ENCODE data around the gene ZKSCAN3.
A peak's percentile ranks its signal among the peaks of the same experiment; 100 is the strongest.
"Not testable (repeated sequence)": the region's sequence is repeated elsewhere in the genome, so short reads cannot be mapped to it uniquely, and the experiment has no call there.

ZKSCAN3 gene

GRCh38 chr6:28371280-28371679, 21.5 kb downstream of the ZKSCAN3 start:
- DNase-seq (ENCODE audit: insufficient read length, low spot score) = no peak
- no peak for FAIRE-seq

DNA sequence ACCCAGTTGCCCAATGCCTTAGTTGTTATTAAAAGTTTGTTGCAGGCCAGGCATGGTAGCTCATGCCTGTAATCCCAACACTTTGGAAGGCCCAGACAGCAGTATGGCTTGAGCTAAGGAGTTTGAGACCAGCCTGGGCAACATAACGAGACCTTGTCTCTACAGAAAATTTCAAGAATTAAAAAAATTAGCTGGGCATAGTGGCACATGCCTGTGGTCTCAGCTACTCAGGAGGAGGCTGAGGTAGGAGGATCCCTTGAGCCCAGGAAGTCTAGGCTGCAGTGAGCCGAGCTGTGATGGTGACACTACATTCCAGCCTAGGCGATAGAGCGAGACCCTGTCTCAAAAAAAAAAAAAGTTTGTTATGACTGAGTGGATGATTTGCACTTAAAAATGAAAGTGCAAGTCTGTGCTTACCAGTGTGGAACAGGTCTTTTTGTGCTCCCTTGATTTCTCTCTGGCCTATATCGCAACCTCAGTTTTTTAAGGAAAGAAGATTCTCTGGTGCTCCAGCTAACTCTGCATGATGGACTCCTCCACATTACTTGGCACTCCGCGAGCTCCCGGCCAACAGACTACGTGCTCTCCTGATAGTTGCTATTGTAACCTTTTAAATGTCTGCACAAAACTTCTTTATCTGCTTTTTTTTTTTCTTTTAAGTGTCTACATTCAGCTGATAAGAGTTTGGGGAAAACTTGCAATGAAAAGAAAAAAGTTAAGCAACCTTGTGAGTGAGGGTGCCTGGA, 22.1 kb downstream of the ZKSCAN3 start:
- FAIRE-seq (no peak), DNase-seq (ENCODE audit: insufficient read length, low spot score) (no peak)

DNA sequence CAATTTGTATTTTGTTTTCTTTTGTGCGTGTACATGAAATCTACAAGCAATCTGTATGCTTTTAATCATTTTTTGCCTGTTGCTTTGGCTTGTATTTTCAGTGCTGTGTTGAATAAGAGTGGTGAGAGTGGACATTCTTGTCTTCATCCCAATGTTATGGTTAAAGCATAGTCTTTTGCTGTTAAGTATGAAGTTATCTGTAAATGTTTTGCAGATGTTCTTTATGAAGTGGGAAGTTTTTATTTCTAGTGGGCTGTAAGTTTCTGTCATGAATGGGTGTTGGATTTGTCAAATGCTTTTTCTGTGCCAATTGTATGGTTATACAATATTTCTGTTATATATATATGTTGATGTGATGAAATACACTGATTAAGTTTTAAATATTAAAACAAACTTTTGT, 24.2 kb downstream of the ZKSCAN3 start:
- no peak for DNase-seq (ENCODE audit: insufficient read length, low spot score)
- no peak for FAIRE-seq

DNA sequence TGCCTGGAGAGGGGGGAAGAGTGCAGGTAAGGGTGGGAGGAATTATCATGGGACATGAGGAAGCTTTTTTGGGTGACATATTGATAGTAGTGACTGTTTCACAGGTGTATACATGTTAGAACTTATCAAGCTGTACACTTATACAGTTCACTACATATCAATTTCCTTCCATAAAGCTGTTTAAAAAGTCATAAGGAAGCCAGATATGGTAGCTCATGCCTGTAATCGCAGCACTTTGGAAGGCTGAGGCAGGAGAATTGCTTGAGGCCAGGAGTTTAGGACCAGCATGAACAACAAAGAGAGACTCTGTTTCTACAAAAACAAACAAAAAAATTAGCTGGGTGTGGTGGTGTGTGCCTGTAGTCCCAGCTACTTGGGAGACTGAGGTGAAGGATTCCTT, 28.1 kb downstream of the ZKSCAN3 start:
- DNase-seq (ENCODE audit: insufficient read length, low spot score) (no peak), FAIRE-seq (no peak)

GRCh38 chr6:28378644-28379043, 28.9 kb downstream of the ZKSCAN3 start:
- DNase-seq (ENCODE audit: insufficient read length, low spot score) = no peak
- no peak for FAIRE-seq

DNA sequence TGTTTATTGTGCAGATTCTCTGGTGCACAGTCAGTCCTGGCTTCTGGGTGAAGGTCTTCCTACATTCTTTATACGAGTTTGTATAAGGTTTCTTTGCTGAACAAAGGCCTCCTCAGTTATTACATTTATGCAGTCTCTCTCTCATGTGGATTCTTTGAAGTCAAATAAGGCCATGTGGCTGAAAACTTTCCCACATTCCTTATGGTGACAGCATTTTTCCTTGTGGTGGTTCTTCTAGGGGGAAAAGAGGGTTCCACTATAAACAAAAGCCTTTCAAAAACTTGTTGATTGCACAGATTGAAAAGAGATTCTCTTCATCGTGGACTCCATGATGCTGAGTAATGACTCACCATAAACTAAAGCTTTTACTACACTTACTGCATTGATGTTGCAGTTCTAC, 30.6 kb downstream of the ZKSCAN3 start:
- no peak for FAIRE-seq
- DNase-seq (ENCODE audit: insufficient read length, low spot score) = no peak

- peak; percentile 83 for DNase-seq (ENCODE audit: insufficient read length, low spot score)
- FAIRE-seq = peak; percentile 89
These were observed 33.7 kb downstream of the ZKSCAN3 start for GRCh38 chr6:28383235-28384142.

DNA sequence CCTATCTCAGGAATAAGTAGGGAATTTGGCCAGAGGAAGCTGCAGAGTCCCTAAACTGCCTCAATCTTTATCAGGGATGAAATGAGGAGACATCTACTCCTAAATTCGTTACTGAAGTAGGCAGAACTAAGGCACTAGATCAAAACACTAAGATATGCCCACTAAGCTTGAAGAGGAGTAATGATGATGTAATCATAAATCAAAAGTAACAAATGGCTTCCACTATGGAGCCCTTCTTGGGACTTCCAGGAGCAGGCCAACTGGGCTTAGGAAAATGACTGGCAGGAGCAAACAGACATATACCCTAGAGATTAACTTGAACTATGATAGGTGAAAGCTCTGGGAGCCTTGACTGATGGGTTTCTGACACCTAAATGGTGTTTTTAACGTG, 34.4 kb downstream of the ZKSCAN3 start:
- no peak for DNase-seq (ENCODE audit: insufficient read length, low spot score)
- peak; percentile 55 for FAIRE-seq

- no peak for FAIRE-seq
These were observed 40.9 kb downstream of the ZKSCAN3 start for GRCh38 chr6:28390688-28391087.

DNA sequence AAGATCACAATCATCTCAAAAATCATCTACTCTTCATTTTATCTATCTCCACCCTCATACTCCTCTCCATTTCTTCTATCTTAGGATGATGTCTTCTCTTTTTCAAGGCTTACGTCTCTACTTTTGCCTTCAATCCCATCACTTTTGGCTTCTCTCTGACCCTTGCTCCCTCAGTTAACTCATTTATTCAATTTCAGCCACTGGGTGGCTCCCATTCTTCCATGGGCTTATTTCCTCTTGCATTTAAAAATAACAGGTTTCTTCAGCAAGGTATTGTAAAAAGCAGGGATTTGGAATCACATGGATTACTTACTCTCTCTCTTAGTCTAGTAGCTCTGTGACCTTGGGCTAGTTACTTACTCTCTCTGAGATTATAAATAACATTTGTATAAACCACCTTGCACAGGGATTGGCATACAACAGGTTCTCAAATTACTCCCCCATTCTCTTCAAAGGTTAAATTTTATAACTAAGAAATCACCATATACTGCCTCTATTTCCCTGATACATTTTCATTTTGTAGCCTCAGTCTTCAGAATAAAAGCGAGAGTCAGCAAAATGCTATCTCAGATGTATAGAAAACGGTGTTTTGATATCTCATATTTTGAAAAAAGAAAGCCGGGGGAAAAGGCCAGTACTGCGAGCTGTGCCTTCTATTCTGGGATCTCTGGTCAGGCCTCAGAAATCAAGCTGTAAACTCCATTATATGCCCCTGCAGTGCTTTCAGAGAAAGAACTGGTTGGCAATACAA, 44.3 kb downstream of the ZKSCAN3 start:
- DNase-seq (ENCODE audit: insufficient read length, low spot score) = no peak
- no peak for FAIRE-seq

More at GRCh38 chr6:28390688-28391087, 40.9 kb downstream of the ZKSCAN3 start:
- DNase-seq (ENCODE audit: insufficient read length, low spot score) = no peak

DNA sequence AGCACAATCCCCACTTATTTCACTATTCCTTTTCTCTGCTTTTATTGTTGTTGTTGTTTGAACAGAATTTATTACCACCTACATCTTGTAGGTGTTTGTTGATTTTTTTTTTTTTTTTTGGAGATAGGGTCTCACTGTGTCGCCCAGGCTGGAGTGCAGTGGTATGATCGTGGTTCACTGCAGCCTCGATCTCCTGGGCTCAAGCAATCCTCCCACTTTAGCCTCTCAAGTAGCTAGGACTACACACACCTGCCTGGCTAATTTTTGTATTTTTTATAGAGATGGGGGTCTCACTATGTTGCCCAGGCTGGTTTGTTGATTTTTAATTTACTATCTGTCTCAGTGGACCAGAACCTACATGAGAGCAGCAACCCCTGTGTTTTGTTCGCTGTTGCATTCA, 46.2 kb downstream of the ZKSCAN3 start:
- FAIRE-seq = no peak

GRCh38 chr6:28399350-28400121, 49.8 kb downstream of the ZKSCAN3 start, which contains the start of gene ZSCAN12:
ZSCAN12 (minus strand) TSS chr6:28399747; CDS start chr6:28398405, 1,342 bp downstream.
- FAIRE-seq = peak; percentile 63
- DNase-seq (ENCODE audit: insufficient read length, low spot score) = peak; percentile 77

More for the DNA sequence above, 46.2 kb downstream of the ZKSCAN3 start:
- DNase-seq (ENCODE audit: insufficient read length, low spot score) = no peak

DNA sequence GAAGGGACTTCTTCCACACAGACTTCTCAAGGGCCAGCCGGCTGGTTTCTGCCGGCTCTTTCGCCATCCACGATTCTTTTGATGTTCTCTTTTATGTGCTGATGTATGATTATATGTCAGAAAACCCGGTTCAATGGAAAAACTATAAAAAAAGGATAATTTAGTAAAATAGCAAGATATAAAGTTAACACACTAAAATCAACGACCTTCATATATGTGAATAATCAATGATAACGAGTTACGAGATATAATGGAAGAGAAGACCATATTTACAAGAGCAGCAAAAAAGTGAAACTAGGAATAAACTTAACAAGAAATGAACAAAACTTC, 50.3 kb downstream of the ZKSCAN3 start:
- no peak for FAIRE-seq
- DNase-seq (ENCODE audit: insufficient read length, low spot score) = no peak

- FAIRE-seq = no peak
These were observed 51.4 kb downstream of the ZKSCAN3 start for GRCh38 chr6:28401172-28401571.

GRCh38 chr6:28402197-28402596, 52.5 kb downstream of the ZKSCAN3 start:
- FAIRE-seq = no peak
- DNase-seq (ENCODE audit: insufficient read length, low spot score) = no peak

More at GRCh38 chr6:28401172-28401571, 51.4 kb downstream of the ZKSCAN3 start:
- no peak for DNase-seq (ENCODE audit: insufficient read length, low spot score)

DNA sequence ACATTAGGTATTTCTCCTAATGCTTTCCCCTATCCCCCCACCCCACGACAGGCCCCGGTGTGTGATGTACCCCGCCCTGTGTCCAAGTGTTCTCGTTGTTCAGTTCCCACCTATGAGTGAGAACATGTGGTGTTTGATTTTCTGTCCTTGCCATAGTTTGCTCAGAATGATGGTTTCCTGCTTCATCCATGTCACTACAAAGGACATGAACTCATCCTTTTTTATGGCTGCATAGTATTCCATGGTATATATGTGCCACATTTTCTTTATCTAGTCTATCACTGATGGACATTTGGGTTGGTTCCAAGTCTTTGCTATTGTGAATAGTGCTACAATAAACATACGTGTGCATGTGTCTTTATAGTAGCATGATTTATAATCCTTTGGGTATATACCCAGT, 54.2 kb downstream of the ZKSCAN3 start:
- not testable (repeated sequence) for DNase-seq (ENCODE audit: insufficient read length, low spot score); FAIRE-seq

GRCh38 chr6:28407401-28407800, 57.7 kb downstream of the ZKSCAN3 start:
- DNase-seq (ENCODE audit: insufficient read length, low spot score) = no peak
- FAIRE-seq = no peak

GRCh38 chr6:28408076-28408802, 58.5 kb downstream of the ZKSCAN3 start:
- DNase-seq (ENCODE audit: insufficient read length, low spot score) (no peak), FAIRE-seq (no peak)

GRCh38 chr6:28410767-28411166, 61.0 kb downstream of the ZKSCAN3 start:
- DNase-seq (ENCODE audit: insufficient read length, low spot score) = no peak
- no peak for FAIRE-seq

- FAIRE-seq (no peak), DNase-seq (ENCODE audit: insufficient read length, low spot score) (no peak)
These were observed 63.9 kb downstream of the ZKSCAN3 start for GRCh38 chr6:28413681-28414080.

Data from HTR-8/SVneo (cell line).